ENCODE measurements around the gene IPCEF1. TPM values are rescaled to one million over a fixed set of nuclear protein-coding genes. Genes with fewer than 3 reads are reported as not detected.

IPCEF1 gene
- polyA plus RNA-seq, 1 donor, result 2.2 TPM

DNA sequence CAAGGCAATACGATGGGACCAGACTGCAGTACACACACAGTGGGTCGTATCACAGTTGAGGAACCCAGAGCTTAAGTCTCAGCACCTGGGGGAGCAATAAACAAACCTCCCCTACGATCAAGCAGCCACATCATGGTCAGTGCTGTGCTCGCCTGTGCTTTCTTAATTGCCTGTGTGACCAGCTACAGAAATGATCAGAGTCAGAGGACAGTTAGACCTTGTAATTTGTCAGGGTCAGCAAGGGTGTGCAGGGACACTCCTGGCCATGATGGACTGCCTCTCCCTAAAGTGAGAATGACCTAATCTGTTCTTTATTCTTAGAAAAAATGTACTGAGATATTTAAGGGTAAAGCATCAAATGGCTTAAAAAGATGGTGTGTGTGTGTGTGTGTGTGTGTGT is 239.1 kb downstream of the IPCEF1 start:
- Histone ChIP-seq H3K9me3 (ENCODE audit: control insufficient read depth, low read depth, low read length) (no peaks in the 10 kb centered on the region), H3K4me3 (ENCODE audit: low read length) (no peak overlapping the region), H3K4me1 (ENCODE audit: control insufficient read depth, insufficient read depth, low read length) (no peaks in the 10 kb centered on the region), H3K27ac (ENCODE audit: low read length) (no peak overlapping the region), H3K36me3 (ENCODE audit: control insufficient read depth, insufficient read depth, low read length) (no peaks in the 10 kb centered on the region), H3K27me3 (ENCODE audit: control insufficient read depth, insufficient read depth, low read length) (no peaks in the 10 kb centered on the region)
- DNase-seq, result no peak
- WGBS (ENCODE audit: insufficient coverage, low lambda C conversion rate), result 90% methylated on average over 2 of the region's 4 CpGs

DNA sequence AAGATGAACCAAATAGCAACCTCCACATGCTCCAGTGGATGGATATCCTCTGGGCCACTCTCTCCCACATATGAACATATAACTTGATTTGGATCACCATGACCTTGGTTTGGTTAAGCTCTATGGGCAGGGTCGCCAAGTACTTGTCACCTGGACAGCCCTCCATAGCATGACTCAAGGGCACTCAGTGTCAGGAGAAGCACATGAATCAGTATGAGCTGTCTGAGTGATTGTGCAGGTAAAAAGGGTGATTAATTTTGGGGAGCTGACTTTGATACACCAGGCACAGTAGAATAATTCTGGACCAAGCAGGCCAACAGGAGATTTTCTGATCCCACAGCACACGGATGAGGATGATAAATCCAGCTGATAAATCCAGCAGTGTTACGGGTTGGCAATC is 243.2 kb downstream of the IPCEF1 start:
- Histone ChIP-seq H3K27me3 (ENCODE audit: control insufficient read depth, insufficient read depth, low read length) (no peaks in the 10 kb centered on the region), H3K9me3 (ENCODE audit: control insufficient read depth, low read depth, low read length) (no peaks in the 10 kb centered on the region), H3K4me1 (ENCODE audit: control insufficient read depth, insufficient read depth, low read length) (no peaks in the 10 kb centered on the region), H3K27ac (ENCODE audit: low read length) (no peak overlapping the region), H3K4me3 (ENCODE audit: low read length) (no peak overlapping the region), H3K36me3 (ENCODE audit: control insufficient read depth, insufficient read depth, low read length) (no peaks in the 10 kb centered on the region)
- no peak for DNase-seq
- WGBS (ENCODE audit: insufficient coverage, low lambda C conversion rate), result no CpG with 5 or more reads among the region's 3 CpGs

DNA sequence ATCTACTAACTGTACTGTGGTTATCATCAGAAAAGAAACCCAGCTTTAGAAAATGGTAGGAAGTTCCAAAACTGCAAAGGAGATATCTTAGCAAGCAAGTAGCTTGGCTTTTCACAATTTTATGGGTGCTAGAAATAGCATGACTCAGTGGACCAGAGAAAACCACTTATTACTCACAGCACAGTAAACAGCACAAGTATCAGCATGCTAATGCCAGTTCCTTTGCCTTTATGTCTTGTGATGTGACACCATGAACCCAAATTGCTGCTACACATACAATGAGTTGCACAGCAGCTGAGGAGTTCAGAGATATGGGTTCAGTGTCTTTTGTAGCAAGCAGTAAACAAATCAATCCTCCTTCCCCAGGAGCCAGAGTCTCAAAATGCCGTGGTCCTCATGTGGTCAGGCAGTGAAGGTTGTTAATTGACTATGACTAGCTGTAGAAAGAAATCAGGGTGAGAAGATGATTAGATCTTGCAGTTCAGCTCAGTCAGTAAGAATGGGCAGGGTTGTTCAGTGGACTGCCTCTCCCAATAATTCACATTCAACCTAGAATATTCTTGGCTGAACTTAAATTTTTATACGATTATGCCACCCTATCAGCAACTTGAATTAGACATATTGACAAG is 244.3 kb downstream of the IPCEF1 start:
- Histone ChIP-seq H3K4me1 (ENCODE audit: control insufficient read depth, insufficient read depth, low read length) (no peaks in the 10 kb centered on the region), H3K9me3 (ENCODE audit: control insufficient read depth, low read depth, low read length) (no peaks in the 10 kb centered on the region), H3K27ac (ENCODE audit: low read length) (no peak overlapping the region), H3K27me3 (ENCODE audit: control insufficient read depth, insufficient read depth, low read length) (no peaks in the 10 kb centered on the region), H3K36me3 (ENCODE audit: control insufficient read depth, insufficient read depth, low read length) (no peaks in the 10 kb centered on the region), H3K4me3 (ENCODE audit: low read length) (no peak overlapping the region)
- no peak for DNase-seq
- no CpG with 5 or more reads among the region's 2 CpGs for WGBS (ENCODE audit: insufficient coverage, low lambda C conversion rate)

DNA sequence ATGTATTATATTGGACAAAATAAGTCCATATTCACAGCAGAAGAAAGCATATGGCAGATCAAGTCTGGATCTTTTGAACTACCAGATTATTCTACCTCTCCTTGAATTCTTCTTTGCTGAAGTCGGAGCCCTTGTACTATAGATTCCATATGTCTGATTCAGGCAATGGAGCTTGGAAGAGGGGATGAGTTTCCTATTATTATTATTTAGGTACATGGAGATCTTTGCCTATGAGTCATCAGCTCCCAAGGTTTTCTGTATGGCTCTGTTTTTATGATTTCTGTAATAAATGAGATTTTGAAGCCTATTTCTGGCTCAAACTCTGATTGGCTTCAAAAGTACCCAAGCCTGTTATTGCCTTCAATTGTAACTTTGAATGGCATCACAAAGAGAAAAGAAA is 245.6 kb downstream of the IPCEF1 start:
- Histone ChIP-seq H3K27ac (ENCODE audit: low read length) (no peak overlapping the region), H3K9me3 (ENCODE audit: control insufficient read depth, low read depth, low read length) (no peaks in the 10 kb centered on the region), H3K4me1 (ENCODE audit: control insufficient read depth, insufficient read depth, low read length) (no peaks in the 10 kb centered on the region), H3K36me3 (ENCODE audit: control insufficient read depth, insufficient read depth, low read length) (no peaks in the 10 kb centered on the region), H3K27me3 (ENCODE audit: control insufficient read depth, insufficient read depth, low read length) (no peaks in the 10 kb centered on the region), H3K4me3 (ENCODE audit: low read length) (no peak overlapping the region)
- no peak for DNase-seq
- WGBS (ENCODE audit: insufficient coverage, low lambda C conversion rate), result 80% methylated on average over 1 of the region's 1 CpG

DNA sequence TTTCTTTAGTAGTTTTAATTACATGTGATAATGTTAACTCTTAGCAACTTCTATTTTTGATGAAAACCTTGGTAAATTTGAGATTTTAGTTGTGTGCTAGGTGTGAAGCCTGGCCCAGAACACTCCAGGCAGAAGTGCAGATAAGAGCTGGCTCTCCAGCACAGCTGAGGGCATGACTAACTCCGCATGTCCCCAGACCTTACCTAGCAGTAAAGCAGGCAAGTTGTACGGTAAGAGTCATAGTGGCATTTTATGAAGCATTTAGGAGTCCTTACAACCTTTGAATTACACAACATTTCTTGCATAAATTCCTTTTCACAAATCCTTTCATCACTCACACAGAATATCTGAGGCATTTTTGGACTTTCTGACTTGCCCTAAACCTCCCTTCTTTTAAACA is 250.4 kb downstream of the IPCEF1 start:
- H3K27me3 ChIP-seq (ENCODE audit: control insufficient read depth, insufficient read depth, low read length), result no peaks in the 10 kb centered on the region
- DNase-seq, result no peak
- no peaks in the 10 kb centered on the region for H3K4me1 ChIP-seq (ENCODE audit: control insufficient read depth, insufficient read depth, low read length)
- H3K36me3 ChIP-seq (ENCODE audit: control insufficient read depth, insufficient read depth, low read length), result no peaks in the 10 kb centered on the region
- WGBS (ENCODE audit: insufficient coverage, low lambda C conversion rate), result no CpG with 5 or more reads among the region's 2 CpGs
- no peak overlapping the region for H3K4me3 ChIP-seq (ENCODE audit: low read length)
- H3K9me3 ChIP-seq (ENCODE audit: control insufficient read depth, low read depth, low read length), result no peaks in the 10 kb centered on the region
- no peak overlapping the region for H3K27ac ChIP-seq (ENCODE audit: low read length)

Other genes with a start within 250 kb of the IPCEF1 start
- gene CNKSR3, start 153.9 kb upstream of the IPCEF1 start, polyA plus RNA-seq, result 25.8 TPM